ENCODE results near the gene DIP2C.
"Not testable (repeated sequence)": the region's sequence is repeated elsewhere in the genome, so short reads cannot be mapped to it uniquely, and the experiment has no call there.

DIP2C gene

DNA sequence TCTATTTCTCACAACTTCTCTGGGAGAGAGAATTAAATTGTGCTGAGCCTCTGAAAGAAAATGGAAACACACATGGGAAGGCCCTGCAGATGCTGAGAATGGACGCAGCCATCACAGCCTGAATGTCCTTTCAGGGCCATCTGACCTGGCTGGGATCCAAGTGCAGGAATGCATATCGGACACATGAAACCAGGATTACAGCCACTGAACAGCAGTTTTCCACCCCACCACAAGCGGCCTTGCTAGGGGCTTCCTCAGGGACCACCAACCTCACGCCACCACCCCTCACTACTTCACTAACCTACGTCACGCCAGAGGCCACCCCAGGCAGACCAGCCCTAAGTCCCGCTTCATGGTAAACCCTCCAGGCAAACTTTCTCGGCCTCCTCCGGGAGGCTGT is 103.3 kb downstream of the DIP2C start:
- no peaks in the 10 kb centered on the region for H3K9me3 ChIP-seq
- H3K27me3 ChIP-seq, result no peaks in the 10 kb centered on the region
- H3K4me3 ChIP-seq, result no peak overlapping the region
- intact Hi-C loops (cut with DNase I; ENCODE audit: low total_unique reads), result no loop called here
- H3K4me1 ChIP-seq, result peaks cover 0 to 48% (median 9%) of the 10 kb centered on the region in 4 donors
- no peak for DNase-seq
- H3K27ac ChIP-seq, result no peak overlapping the region
- no peaks in the 10 kb centered on the region for H3K36me3 ChIP-seq
- TF ChIP-seq, protein P1, sequence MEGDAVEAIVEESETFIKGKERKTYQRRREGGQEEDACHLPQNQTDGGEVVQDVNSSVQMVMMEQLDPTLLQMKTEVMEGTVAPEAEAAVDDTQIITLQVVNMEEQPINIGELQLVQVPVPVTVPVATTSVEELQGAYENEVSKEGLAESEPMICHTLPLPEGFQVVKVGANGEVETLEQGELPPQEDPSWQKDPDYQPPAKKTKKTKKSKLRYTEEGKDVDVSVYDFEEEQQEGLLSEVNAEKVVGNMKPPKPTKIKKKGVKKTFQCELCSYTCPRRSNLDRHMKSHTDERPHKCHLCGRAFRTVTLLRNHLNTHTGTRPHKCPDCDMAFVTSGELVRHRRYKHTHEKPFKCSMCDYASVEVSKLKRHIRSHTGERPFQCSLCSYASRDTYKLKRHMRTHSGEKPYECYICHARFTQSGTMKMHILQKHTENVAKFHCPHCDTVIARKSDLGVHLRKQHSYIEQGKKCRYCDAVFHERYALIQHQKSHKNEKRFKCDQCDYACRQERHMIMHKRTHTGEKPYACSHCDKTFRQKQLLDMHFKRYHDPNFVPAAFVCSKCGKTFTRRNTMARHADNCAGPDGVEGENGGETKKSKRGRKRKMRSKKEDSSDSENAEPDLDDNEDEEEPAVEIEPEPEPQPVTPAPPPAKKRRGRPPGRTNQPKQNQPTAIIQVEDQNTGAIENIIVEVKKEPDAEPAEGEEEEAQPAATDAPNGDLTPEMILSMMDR (IDR thresholded peaks at IDR 0.05), result no peak

DNA sequence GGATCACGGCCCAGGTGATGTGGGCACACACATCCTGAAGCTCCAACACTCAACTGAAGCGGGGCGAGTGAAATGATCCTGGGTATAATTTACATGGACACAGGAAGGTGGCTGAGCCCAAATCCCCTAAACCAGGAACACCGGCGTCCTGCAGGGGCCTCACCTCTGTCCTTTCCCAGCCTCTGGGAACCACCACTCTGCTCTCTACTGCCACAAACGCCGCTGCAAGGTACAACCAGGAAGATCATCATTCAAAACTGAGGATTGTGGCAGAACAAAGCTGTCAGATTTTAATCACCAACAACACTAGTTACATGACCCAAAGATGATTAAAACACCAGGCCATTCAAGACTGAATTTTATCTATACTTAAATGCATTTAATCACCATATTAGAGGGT is 104.0 kb downstream of the DIP2C start:
- no peak overlapping the region for H3K27ac ChIP-seq
- DNase-seq, result no peak
- H3K9me3 ChIP-seq, result no peaks in the 10 kb centered on the region
- intact Hi-C loops (cut with DNase I; ENCODE audit: low total_unique reads), result loop anchor here (2.0 kb wide), 1 partner anchor 195 kb away; no protein-coding TSS in a partner anchor
- no peaks in the 10 kb centered on the region for H3K36me3 ChIP-seq
- no peaks in the 10 kb centered on the region for H3K27me3 ChIP-seq
- peaks cover 0 to 54% (median 14%) of the 10 kb centered on the region in 4 donors for H3K4me1 ChIP-seq
- TF ChIP-seq, protein P1 (IDR thresholded peaks at IDR 0.05), result no peak
- H3K4me3 ChIP-seq, result no peak overlapping the region

DNA sequence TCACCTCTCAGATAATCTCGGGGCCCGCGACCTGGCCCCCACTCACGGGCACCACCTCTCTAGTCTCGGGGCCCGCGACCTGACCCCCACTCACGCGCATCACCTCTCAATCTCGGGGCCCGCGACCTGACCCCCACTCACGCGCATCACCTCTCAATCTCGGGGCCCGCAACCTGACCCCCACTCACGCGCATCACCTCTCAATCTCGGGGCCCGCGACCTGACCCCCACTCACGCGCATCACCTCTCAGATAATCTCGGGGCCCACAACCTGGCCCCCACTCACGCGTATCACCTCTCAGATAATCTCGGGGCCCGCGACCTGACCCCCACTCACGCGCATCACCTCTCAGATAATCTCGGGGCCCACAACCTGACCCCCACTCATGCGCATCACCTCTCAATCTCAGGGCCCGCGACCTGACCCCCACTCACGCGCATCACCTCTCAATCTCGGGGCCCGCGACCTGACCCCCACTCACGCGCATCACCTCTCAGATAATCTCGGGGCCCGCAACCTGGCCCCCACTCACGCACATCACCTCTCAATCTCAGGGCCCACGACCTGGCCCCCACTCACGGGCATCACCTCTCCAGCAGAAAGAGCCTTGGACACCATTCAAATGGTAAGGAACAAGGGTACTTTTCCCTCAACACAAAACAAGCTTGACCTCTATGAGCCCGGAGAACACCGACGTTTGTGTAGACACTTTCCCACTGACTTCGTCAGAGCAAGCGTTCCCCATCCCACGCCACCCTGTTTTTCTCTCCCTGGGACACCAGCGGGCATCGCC is 104.8 kb downstream of the DIP2C start:
- not testable (repeated sequence) for H3K36me3 ChIP-seq, H3K27ac ChIP-seq, DNase-seq, H3K4me3 ChIP-seq, H3K27me3 ChIP-seq, H3K9me3 ChIP-seq
- peaks cover 0 to 61% (median 14%) of the 10 kb centered on the region in 4 donors for H3K4me1 ChIP-seq
- intact Hi-C loops (cut with DNase I; ENCODE audit: low total_unique reads), result loop anchor here (2.0 kb wide), 1 partner anchor 196 kb away; no protein-coding TSS in a partner anchor

DNA sequence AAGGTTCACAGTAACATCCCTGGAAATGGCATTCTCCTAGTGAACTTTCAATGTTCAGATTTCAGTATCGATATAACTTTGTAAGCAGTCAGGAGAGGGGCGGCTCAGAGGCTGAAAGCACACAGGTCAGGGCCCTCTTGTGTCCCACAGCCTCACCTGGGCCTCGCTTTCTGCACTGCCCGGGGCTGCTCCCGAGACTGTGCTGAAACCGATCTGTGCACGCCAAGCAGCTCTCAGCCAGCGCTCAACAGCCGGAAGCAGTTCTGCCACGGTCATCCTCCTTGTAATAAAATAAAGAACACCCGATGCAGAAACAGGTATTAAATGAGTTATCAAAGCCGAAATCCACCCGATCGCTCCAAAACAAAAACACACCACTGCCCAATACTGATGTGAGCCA is 106.0 kb downstream of the DIP2C start:
- Histone ChIP-seq H3K4me1 (peaks cover 0 to 54% (median 13%) of the 10 kb centered on the region in 4 donors), H3K36me3 (no peaks in the 10 kb centered on the region), H3K4me3 (no peak overlapping the region), H3K27me3 (no peaks in the 10 kb centered on the region), H3K9me3 (no peaks in the 10 kb centered on the region), H3K27ac (no peak overlapping the region)
- intact Hi-C loops (cut with DNase I; ENCODE audit: low total_unique reads), result no loop called here
- DNase-seq, result peak in 1 of 2 donors; percentile 15
- TF ChIP-seq, protein P1 (IDR thresholded peaks at IDR 0.05), result no peak

DNA sequence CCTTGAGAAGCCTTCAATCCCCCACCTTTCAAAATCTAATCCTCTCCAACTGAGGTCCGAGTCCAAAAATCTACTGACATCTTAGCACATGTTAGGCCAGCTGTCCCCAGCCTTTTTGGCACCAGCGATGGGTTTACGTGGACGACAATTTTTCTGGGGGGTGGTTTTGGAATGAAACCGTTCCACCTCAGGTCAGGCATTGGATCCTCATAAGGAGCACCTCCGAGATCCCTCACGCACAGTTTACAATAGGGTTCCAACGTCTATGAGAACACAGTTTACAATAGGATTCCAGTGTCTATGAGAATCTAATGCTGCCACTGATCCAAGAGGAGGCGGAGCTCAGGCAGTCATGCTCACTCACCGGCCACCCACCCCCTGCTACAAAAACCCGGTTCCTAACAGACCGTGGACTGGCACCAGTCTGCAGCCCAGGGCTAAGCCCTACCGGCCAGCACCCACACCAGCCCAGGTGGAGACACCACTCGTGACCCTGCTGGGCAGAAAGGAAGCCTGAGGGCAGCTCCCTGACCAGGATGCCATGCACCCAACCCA is 107.6 kb downstream of the DIP2C start:
- peak in 1 of 2 donors; percentile 9 for DNase-seq
- Histone ChIP-seq H3K27me3 (no peaks in the 10 kb centered on the region), H3K4me1 (peaks cover 0 to 47% (median 12%) of the 10 kb centered on the region in 4 donors), H3K36me3 (no peaks in the 10 kb centered on the region), H3K9me3 (no peaks in the 10 kb centered on the region), H3K4me3 (no peak overlapping the region), H3K27ac (no peak overlapping the region)
- intact Hi-C loops (cut with DNase I; ENCODE audit: low total_unique reads), result no loop called here
- TF ChIP-seq, protein P1 (IDR thresholded peaks at IDR 0.05), result no peak

DNA sequence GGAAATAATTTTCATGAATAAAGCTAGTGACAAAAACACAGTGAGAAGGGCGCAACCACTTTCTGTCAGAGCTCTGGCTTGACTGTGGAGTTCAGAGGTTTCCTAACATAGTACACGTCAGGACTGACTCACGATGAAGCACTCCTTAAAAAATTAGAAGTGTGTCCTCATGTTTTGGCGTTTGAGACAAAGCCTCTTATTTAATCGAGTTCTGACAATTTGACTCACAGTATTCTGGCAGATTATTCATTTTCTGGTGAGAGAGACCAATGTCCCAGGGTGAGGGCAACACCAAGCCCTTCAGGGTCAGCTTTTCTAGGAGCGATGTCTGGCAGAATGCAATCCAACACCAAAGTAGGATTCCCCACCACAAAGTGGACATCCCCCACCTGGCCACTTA is 108.7 kb downstream of the DIP2C start:
- H3K36me3 ChIP-seq, result no peaks in the 10 kb centered on the region
- intact Hi-C loops (cut with DNase I; ENCODE audit: low total_unique reads), result no loop called here
- H3K9me3 ChIP-seq, result no peaks in the 10 kb centered on the region
- peaks cover 1 to 47% (median 18%) of the 10 kb centered on the region in 4 donors for H3K4me1 ChIP-seq
- H3K27ac ChIP-seq, result peak overlapping the region; percentile 25 to 46
- TF ChIP-seq, protein P1 (IDR thresholded peaks at IDR 0.05), result no peak
- DNase-seq, result peak in 1 of 2 donors; percentile 18
- H3K4me3 ChIP-seq, result no peak overlapping the region
- no peaks in the 10 kb centered on the region for H3K27me3 ChIP-seq
